NCI-H526 treated with DMSO at 0.1 percent for 48 hours (cell line): ENCODE data around the gene TAF3.

Experiments used
- DNase-seq: peaks from one replicate; lab custom pipeline; 2025; lab: John Stamatoyannopoulos, UW

Gene TAF3

GRCh38 chr10:8048281-8049008 lies 230.1 kb downstream of the TAF3 start:
- no peak for DNase-seq

- no peak for DNase-seq
Observed at GRCh38 chr10:8049045-8049864, 230.9 kb downstream of the TAF3 start.

- no peak for DNase-seq
Observed at GRCh38 chr10:8049865-8050555, 231.7 kb downstream of the TAF3 start.

DNA sequence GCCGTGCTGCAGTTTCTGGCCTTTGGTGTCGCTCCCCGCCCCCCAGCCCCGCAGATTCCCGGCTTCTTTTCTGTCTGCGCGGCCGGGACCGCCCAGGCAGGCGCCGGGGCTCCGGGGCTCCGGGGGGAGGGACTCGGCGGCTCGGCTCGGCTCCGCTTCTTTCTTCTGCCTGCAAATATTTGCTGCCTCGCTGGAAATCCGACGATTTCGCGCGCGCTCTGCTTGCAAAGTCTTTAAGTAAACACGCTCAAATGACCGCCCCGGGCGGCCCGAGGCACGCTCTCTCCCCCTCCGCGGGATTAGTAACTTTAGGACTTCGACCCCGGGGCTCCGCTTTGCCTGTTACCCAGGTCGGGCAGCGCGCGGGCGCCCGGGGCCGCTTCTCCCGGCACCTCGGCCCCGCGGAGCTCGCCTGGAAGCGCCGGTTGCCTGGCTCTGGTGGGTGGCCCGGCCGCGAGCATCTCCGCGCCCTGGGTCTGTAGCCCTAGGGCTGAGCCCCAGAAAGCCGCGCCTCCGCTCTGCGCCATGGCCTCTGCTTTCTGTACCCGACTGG lies 232.3 kb downstream of the TAF3 start:
- no peak for DNase-seq

GRCh38 chr10:8051109-8051821 lies 233.0 kb downstream of the TAF3 start:
- no peak for DNase-seq

GRCh38 chr10:8051851-8052257 lies 233.5 kb downstream of the TAF3 start:
- DNase-seq: no peak

DNA sequence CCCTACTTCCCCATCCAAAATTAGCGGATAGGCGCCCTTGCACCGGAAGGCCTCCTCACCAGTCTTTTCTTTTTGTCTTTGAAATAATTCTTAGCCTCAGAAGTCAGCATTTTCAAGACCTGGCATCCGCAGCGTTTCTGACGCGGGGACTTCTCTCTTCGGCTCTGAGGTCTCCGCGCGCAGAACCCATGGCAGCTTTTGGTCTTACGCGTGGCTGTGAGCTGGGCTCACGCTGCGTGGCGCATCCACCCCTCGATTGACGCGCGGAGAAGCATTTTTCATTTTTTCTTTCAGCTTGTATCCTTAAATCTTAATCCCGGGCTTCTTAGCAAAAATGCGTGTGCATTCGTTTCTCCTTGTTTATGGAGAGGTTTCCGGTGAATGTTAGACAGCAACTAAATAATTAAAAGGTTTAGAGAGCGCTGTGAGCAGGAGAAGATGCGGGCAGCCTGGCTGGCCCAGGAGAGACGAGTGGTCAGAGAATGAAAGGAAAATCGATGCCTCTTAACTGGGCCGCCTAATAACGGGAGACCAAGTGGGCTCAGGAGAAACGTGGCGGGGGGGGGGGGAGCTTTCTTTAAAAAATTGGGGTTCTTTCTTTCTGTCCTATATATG lies 234.1 kb downstream of the TAF3 start:
- no peak for DNase-seq

DNA sequence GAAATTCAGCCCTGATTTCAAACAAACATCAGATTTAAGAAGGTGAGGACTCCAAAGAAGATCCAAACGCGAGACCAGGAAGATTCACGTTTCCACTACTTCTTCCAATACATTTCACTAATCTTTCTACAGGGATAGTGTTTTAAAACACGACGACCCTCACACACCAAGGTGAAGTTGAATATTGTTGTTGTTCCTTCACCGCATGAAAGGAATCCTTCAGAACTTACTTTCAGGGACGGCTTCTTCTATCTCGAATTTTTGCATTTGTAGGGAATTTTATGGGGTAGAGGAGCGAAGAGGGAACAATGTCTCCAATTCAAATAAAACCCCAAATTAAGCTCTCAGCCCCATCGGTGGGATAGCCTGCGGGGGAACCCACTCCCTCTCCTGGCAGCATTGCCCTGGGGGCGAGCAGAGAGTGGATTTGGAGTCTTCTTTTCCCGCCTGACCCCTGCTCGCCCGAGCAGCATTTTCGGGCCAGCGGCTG lies 234.7 kb downstream of the TAF3 start:
- no peak for DNase-seq

DNA sequence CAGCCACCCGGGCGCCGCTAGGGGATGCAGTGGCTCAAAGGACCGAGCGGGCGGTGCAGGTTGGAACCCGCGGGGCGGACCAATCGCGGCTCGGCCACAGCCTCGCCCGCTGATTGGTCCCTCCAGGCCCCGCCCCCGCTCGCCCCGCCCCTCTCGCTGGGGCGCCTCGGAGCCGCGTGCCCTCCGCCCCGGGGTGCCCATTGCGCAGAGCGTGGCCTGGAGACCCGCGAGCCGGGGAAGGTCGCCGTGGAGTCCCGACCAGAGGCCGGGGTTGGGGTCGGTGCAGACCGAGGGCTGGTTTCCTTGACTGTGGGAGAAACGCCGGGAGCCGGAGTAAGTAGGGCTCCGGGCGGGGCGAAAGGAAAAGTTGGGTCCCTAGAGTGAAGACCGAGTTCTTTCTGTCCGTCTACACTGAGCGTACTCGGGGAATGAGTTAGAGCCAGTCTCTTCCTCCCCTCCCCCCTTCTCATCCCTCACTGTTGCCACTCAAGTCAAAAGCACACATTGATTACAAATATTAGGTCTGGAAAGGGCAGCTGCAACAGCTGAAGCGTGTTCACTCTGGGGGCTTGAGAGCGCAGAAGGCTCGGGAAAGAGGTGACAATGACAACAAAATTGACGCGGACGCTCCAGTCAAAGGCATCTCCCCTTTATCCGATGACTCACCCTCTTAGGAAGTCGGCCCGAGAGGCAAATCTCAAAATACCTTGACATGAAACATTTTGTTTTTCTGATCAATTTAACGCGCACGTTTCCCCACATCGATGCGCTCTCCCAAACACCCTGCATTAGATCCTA lies 235.3 kb downstream of the TAF3 start:
- DNase-seq: peak; percentile 37

GRCh38 chr10:8054244-8054493 lies 235.9 kb downstream of the TAF3 start:
- DNase-seq: no peak

DNA sequence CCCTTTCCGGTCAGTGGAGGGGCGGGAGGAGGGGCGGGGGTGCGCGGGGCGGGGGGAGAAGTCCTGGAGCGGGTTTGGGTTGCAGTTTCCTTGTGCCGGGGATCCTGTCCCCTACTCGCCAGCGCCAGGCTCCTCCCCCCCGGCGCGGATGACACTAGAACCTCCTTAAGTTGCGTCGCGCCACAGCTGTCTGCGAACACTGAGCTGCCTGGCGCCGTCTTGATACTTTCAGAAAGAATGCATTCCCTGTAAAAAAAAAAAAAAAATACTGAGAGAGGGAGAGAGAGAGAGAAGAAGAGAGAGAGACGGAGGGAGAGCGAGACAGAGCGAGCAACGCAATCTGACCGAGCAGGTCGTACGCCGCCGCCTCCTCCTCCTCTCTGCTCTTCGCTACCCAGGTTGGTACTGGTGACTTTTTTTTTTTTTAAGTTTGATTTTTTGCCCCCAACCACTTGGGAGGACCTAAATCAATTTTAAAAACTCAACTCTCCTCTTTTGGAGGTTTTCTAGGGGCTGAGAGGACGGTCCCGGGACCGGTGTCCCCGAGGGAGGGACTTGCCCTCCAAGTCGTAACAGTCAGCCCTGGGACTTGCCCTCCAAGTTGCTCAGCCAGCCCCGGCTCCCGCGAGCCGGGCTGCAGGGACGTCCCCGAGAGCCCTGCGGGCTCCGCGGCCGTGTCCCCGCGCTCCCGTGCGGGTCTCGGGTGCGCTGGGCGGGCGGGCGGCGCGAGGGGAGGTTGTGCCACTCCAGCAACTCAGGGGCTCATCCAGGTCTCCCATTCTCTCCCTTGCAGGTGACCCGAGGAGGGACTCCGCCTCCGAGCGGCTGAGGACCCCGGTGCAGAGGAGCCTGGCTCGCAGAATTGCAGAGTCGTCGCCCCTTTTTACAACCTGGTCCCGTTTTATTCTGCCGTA lies 236.4 kb downstream of the TAF3 start, which contains the start of gene GATA3:
Gene GATA3 (plus strand): TSS at position 195 of the 914 bp plus-strand sequence. CDS start 968 bp downstream, outside the sequence.
- no peak for DNase-seq

DNA sequence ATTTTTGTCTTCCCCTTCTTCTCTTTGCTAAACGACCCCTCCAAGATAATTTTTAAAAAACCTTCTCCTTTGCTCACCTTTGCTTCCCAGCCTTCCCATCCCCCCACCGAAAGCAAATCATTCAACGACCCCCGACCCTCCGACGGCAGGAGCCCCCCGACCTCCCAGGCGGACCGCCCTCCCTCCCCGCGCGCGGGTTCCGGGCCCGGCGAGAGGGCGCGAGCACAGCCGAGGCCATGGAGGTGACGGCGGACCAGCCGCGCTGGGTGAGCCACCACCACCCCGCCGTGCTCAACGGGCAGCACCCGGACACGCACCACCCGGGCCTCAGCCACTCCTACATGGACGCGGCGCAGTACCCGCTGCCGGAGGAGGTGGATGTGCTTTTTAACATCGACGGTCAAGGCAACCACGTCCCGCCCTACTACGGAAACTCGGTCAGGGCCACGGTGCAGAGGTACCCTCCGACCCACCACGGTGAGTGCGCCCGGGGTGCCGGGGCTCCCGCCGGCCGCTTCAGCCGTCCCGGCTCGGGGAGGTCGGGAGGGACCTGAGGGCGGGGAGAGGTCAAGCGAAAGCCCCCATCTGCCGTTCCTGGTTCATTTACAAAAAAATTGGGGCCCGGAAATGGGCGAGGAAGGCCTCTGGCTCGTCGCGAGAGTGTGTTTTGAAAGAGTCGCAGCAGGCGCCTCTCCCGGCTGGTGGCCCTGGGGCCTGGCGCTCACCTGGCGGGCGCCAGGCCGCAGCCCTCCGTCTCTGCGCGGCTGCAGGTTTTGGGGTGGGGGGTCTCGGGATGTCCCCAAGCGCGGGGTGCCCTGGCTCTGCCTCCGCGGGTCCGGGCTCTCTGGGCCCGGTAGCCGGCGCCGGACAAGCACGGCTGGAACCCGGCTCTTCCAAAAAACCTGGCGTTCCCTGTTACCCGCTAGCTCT lies 237.4 kb downstream of the TAF3 start:
- DNase-seq: no peak

- DNase-seq: no peak
Observed at GRCh38 chr10:8056378-8056777, 238.1 kb downstream of the TAF3 start.

DNA sequence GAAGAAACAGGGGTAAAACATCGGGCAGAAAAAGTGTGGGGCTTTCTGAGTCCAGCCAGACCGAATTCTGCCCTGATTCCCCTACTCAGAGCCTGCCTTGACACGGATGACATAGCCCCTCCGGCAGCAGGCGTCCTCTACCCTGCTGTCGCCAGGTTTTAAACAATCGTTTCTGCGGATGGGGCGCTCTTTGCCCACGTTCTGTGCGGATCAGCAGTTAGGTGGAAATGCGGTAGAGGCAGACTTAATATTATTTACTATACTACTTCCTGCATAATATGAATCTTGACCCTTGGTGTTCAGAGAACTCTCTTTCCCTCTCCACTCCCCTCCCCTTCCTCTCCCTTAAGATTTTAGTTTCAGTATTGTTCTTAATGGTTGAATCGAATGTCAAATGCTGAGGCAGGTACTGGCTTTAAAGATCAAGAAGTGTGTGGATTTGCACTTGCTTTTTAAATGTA lies 238.6 kb downstream of the TAF3 start:
- no peak for DNase-seq

DNA sequence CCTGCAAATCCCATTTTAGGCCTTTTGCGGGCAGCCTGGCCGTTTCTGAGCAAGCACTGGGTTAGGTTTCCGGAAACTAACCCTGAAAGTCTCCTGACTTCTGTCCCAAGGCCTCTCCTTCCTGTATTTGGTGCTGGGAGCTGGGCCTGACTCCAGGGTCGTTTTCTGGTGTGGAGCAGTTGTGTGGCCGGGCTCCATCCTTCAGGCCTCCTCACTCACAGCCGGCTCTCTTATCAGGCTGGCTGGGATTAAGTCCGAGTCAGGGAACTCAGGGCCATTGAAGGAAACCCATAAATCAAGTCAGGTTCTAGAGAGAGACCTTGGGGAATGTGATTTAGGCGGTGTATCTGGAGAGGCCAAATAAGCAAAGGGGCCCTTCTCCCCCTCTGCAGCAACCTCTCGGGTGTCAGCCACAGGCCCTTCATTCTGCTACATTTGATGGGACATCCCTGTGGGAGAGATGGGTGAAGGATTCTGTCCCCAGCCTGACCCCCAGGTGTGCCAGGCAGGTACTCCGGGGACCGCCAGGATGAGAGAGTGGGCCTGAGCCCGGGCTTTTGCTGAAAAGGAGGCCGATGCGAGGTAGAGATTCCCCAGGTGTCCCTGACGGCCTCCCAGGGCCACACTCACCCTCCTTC lies 239.4 kb downstream of the TAF3 start:
- no peak for DNase-seq

- no peak for DNase-seq
Observed at GRCh38 chr10:8058274-8059111, 240.2 kb downstream of the TAF3 start.
